Common myeloid progenitor, CD34-positive (primary cell): Measurements from ENCODE around the gene ENTPD7.
A peak's percentile ranks its signal among the peaks of the same experiment; 100 is the strongest.

ENCODE experiments used
- CTCF ChIA-PET: fragments of 350-600 bp; sonication (Branson Sonifier 250); formaldehyde crosslinking; loops from one replicate; lab custom pipeline; 2021; ENCODE audit warnings: antibody characterized with exemption; lab: Charles Lee
- POLR2A ChIA-PET: fragments of 350-600 bp; sonication (Branson Sonifier 250); formaldehyde crosslinking; loops from one replicate; lab custom pipeline; 2021; ENCODE audit warnings: antibody characterized with exemption; lab: Charles Lee
- DNase-seq, 3 donors: peaks; one replicate each; pipeline versions ENCODE4 v3.0.0 to v3.0.0-alpha.2; 2013
- H3K27ac ChIP-seq, 2 experiments: 1 replicate in 1 of 2; 2 replicates in 1 of 2; pipeline ENCODE4 v1.7.0; 2013; ENCODE audit warnings: inconsistent platforms in 2 of 2, low read length in 2 of 2, mild to moderate bottlenecking in 2 of 2, low read depth in 1 of 2, moderate library complexity in 1 of 2; ENCODE audit not compliant: severe bottlenecking in 2 of 2, insufficient read depth in 1 of 2, poor library complexity in 1 of 2
- H3K27me3 ChIP-seq, 5 experiments: replicated peaks in 2 of 5; 1 replicate in 3 of 5; 2 replicates in 2 of 5; pipeline versions ENCODE4 v1.6.1 to v1.7.0; 2013; ENCODE audit warnings: low read length in 4 of 5, mild to moderate bottlenecking in 2 of 5, moderate library complexity in 2 of 5, inconsistent platforms in 1 of 5; ENCODE audit not compliant: insufficient read depth in 5 of 5, control insufficient read depth in 4 of 5
- H3K36me3 ChIP-seq, 4 experiments: 1 replicate in 2 of 4; 2 replicates in 2 of 4; pipeline versions ENCODE4 v1.6.1 to v1.7.0; 2013; ENCODE audit warnings: low read length in 3 of 4, control low read depth in 1 of 4, mild to moderate bottlenecking in 1 of 4; ENCODE audit not compliant: control insufficient read depth in 4 of 4, insufficient read depth in 4 of 4
- H3K4me1 ChIP-seq, 4 experiments: 1 replicate in 3 of 4; 2 replicates in 1 of 4; pipeline versions ENCODE4 v1.6.1 to v1.7.1; 2013; ENCODE audit warnings: low read length in 3 of 4, mild to moderate bottlenecking in 3 of 4, control low read depth in 1 of 4, inconsistent platforms in 1 of 4, moderate library complexity in 1 of 4; ENCODE audit not compliant: control insufficient read depth in 4 of 4, insufficient read depth in 4 of 4; ENCODE audit errors: control extremely low read depth in 1 of 4
- H3K4me3 ChIP-seq, 7 experiments: 1 replicate in 4 of 7; 2 replicates in 3 of 7; pipeline versions ENCODE4 v1.5.1 to v1.7.0; 2013; ENCODE audit warnings: mild to moderate bottlenecking in 7 of 7, low read length in 6 of 7, moderate library complexity in 6 of 7, inconsistent platforms in 2 of 7, low read depth in 2 of 7, control low read depth in 1 of 7; ENCODE audit not compliant: insufficient read depth in 4 of 7, control insufficient read depth in 1 of 7; ENCODE audit errors: extremely low read depth in 1 of 7
- H3K9me3 ChIP-seq, 5 experiments: 1 replicate in 4 of 5; 2 replicates in 1 of 5; pipeline versions ENCODE4 v1.6.1 to v1.7.1; 2013; ENCODE audit warnings: low read length in 4 of 5, mild to moderate bottlenecking in 2 of 5, inconsistent platforms in 1 of 5, low read depth in 1 of 5, moderate library complexity in 1 of 5; ENCODE audit not compliant: control insufficient read depth in 4 of 5, insufficient read depth in 2 of 5; ENCODE audit errors: control extremely low read depth in 1 of 5
- WGBS: methylation state at CpG from one replicate; pipeline ENCODE4 v1.1.5; 2013; ENCODE audit not compliant: insufficient coverage; 5-methylcytosine and 5-hydroxymethylcytosine counted together

Gene ENTPD7

GRCh38 chr10:99617696-99618095 is 41.6 kb upstream of the ENTPD7 start:
- WGBS = 0% methylated on average over 1 of the region's 2 CpGs
- Histone ChIP-seq H3K27me3 (no peaks in the 10 kb centered on the region), H3K36me3 (peaks cover 0 to 27% (median 10%) of the 10 kb centered on the region in 4 experiments), H3K4me1 (peaks cover 27 to 70% (median 51%) of the 10 kb centered on the region in 4 experiments), H3K4me3 (peak overlapping the region in 6 of 7 experiments; percentile 16 to 100 (median 88)), H3K9me3 (no peaks in the 10 kb centered on the region), H3K27ac (peak overlapping the region; percentile 25 to 89)
- DNase-seq = no peak
- CTCF ChIA-PET = interaction anchor here (1.0 to 13.2 kb wide), 7 partner anchors 14 to 225 kb away, joined by 3 to 147 read pairs (median 7); partner anchors contain the start of gene GOT1
- POLR2A ChIA-PET = no interaction called here

- Histone ChIP-seq H3K4me3 (peak overlapping the region; percentile 69 to 100 (median 93)), H3K27ac (peak overlapping the region; percentile 80 to 89), H3K9me3 (no peaks in the 10 kb centered on the region), H3K36me3 (peaks cover 0 to 14% (median 2%) of the 10 kb centered on the region in 4 experiments), H3K4me1 (peaks cover 27 to 70% (median 51%) of the 10 kb centered on the region in 4 experiments), H3K27me3 (no peaks in the 10 kb centered on the region)
- ChIA-PET CTCF (interaction anchor here (1.1 to 7.5 kb wide), 4 partner anchors 8 to 185 kb away, joined by 3 to 48 read pairs (median 3); no protein-coding TSS in a partner anchor), POLR2A (interaction anchor here (0.9 kb wide), 1 partner anchor 87 kb away, joined by 4 read pairs; no protein-coding TSS in a partner anchor)
- peak; percentile 44 to 86 (median 82) for DNase-seq
- WGBS = 0% methylated on average over 6 of the region's 9 CpGs
Measured at GRCh38 chr10:99619090-99619800, 40.1 kb upstream of the ENTPD7 start.

GRCh38 chr10:99619851-99620710 is 39.2 kb upstream of the ENTPD7 start, which contains the start of gene SLC25A28:
Gene SLC25A28, minus strand, starts transcription at chr10:99620439. Its CDS starts 104 bp downstream, at chr10:99620335.
- Histone ChIP-seq H3K4me3 (peak within 1 kb of the TSS; percentile 69 to 100 (median 93)), H3K36me3 (peaks cover 0 to 14% (median 2%) of the 10 kb centered on the region in 4 experiments), H3K27ac (peak within 1 kb of the TSS; percentile 82 to 89), H3K9me3 (no peaks in the 10 kb centered on the region), H3K4me1 (peaks cover 27 to 63% (median 48%) of the 10 kb centered on the region in 4 experiments), H3K27me3 (no peaks in the 10 kb centered on the region)
- CTCF ChIA-PET = interaction anchor here (1.0 to 7.5 kb wide), 2 partner anchors 9 to 92 kb away, joined by 3 to 48 read pairs; no protein-coding TSS in a partner anchor
- POLR2A ChIA-PET = interaction anchor here (0.6 to 2.3 kb wide), 3 partner anchors 39 to 68 kb away, joined by 3 to 8 read pairs (median 4); partner anchors contain the start of gene ENTPD7
- DNase-seq = peak in 2 of 3 donors; percentile 100
- WGBS = under 1% methylated on average over 36 of the region's 75 CpGs

- H3K4me1 ChIP-seq = peaks cover 22 to 55% (median 44%) of the 10 kb centered on the region in 4 experiments
- ChIA-PET CTCF (interaction anchor here (1.0 to 7.5 kb wide), 5 partner anchors 10 to 91 kb away, joined by 3 to 48 read pairs (median 8); no protein-coding TSS in a partner anchor), POLR2A (interaction anchor here (0.6 to 2.3 kb wide), 3 partner anchors 38 to 69 kb away, joined by 3 to 8 read pairs (median 4); partner anchors contain the start of gene ENTPD7)
- no peaks in the 10 kb centered on the region for H3K27me3 ChIP-seq
- WGBS = 0% methylated on average over 69 of the region's 78 CpGs
- peak overlapping the region; percentile 82 to 89 for H3K27ac ChIP-seq
- peaks cover 0 to 6% (median 2%) of the 10 kb centered on the region in 4 experiments for H3K36me3 ChIP-seq
- H3K4me3 ChIP-seq = peak overlapping the region; percentile 53 to 100 (median 93)
- peak; percentile 89 to 100 (median 93) for DNase-seq
- no peaks in the 10 kb centered on the region for H3K9me3 ChIP-seq
Measured at GRCh38 chr10:99620711-99621453, 38.4 kb upstream of the ENTPD7 start.

- H3K4me3 ChIP-seq = peak overlapping the region; percentile 53 to 100 (median 93)
- no peaks in the 10 kb centered on the region for H3K27me3 ChIP-seq
- peaks cover 0 to 3% (median 1%) of the 10 kb centered on the region in 4 experiments for H3K36me3 ChIP-seq
- POLR2A ChIA-PET = interaction anchor here (2.3 kb wide), 1 partner anchor 37 kb away, joined by 8 read pairs; the partner anchor contains the start of gene ENTPD7
- CTCF ChIA-PET = interaction anchor here (0.9 to 7.5 kb wide), 6 partner anchors 9 to 90 kb away, joined by 3 to 48 read pairs (median 6); partner anchors contain the start of gene ENTPD7
- no peaks in the 10 kb centered on the region for H3K9me3 ChIP-seq
- H3K27ac ChIP-seq = peak overlapping the region; percentile 82 to 89
- no peak for DNase-seq
- 13% methylated on average over 21 of the region's 31 CpGs for WGBS
- H3K4me1 ChIP-seq = peaks cover 19 to 48% (median 41%) of the 10 kb centered on the region in 4 experiments
Measured at GRCh38 chr10:99621454-99622251, 37.7 kb upstream of the ENTPD7 start.
